IPS-18c (cell line): ENCODE data around the gene BABAM2.
"Not testable (repeated sequence)": the region's sequence is repeated elsewhere in the genome, so short reads cannot be mapped to it uniquely, and the experiment has no call there.

Experiments
- H3K4me3 ChIP-seq: 2 replicates; pipeline ENCODE4 v1.7.0; 2013; ENCODE audit warnings: low read depth, mild to moderate bottlenecking, low read length, moderate library complexity; ENCODE audit not compliant: insufficient read depth
- H3K9me3 ChIP-seq: one replicate; pipeline ENCODE4 v1.6.1; 2013; ENCODE audit warnings: mild to moderate bottlenecking, low read length, moderate library complexity; ENCODE audit not compliant: control insufficient read depth, insufficient read depth

Gene BABAM2

GRCh38 chr2:28021898-28022297 is 131.4 kb downstream of the BABAM2 start:
- H3K9me3 ChIP-seq = no peaks in the 10 kb centered on the region
- no peak overlapping the region for H3K4me3 ChIP-seq

GRCh38 chr2:28025123-28025522 is 134.6 kb downstream of the BABAM2 start:
- H3K9me3 ChIP-seq = no peaks in the 10 kb centered on the region
- H3K4me3 ChIP-seq = no peak overlapping the region

GRCh38 chr2:28026230-28026629 is 135.7 kb downstream of the BABAM2 start:
- not testable (repeated sequence) for H3K4me3 ChIP-seq, H3K9me3 ChIP-seq

GRCh38 chr2:28028025-28028424 is 137.5 kb downstream of the BABAM2 start:
- H3K4me3 ChIP-seq = no peak overlapping the region
- no peaks in the 10 kb centered on the region for H3K9me3 ChIP-seq

GRCh38 chr2:28030600-28030999 is 140.1 kb downstream of the BABAM2 start:
- no peaks in the 10 kb centered on the region for H3K9me3 ChIP-seq
- no peak overlapping the region for H3K4me3 ChIP-seq

GRCh38 chr2:28032816-28033215 is 142.3 kb downstream of the BABAM2 start:
- Histone ChIP-seq H3K9me3 (no peaks in the 10 kb centered on the region), H3K4me3 (no peak overlapping the region)

GRCh38 chr2:28034696-28035095 is 144.2 kb downstream of the BABAM2 start:
- H3K9me3 ChIP-seq = no peaks in the 10 kb centered on the region
- H3K4me3 ChIP-seq = no peak overlapping the region

GRCh38 chr2:28035163-28035690 is 144.7 kb downstream of the BABAM2 start:
- no peak overlapping the region for H3K4me3 ChIP-seq
- no peaks in the 10 kb centered on the region for H3K9me3 ChIP-seq

- H3K4me3 ChIP-seq = no peak overlapping the region
- H3K9me3 ChIP-seq = no peaks in the 10 kb centered on the region
These were observed 145.3 kb downstream of the BABAM2 start for GRCh38 chr2:28035816-28036215.

- Histone ChIP-seq H3K4me3 (no peak overlapping the region), H3K9me3 (no peaks in the 10 kb centered on the region)
These were observed 145.8 kb downstream of the BABAM2 start for GRCh38 chr2:28036307-28036706.

GRCh38 chr2:28038722-28039121 is 148.2 kb downstream of the BABAM2 start:
- Histone ChIP-seq H3K4me3 (no peak overlapping the region), H3K9me3 (no peaks in the 10 kb centered on the region)

GRCh38 chr2:28045676-28046351 is 155.3 kb downstream of the BABAM2 start:
- Histone ChIP-seq H3K9me3 (no peaks in the 10 kb centered on the region), H3K4me3 (no peak overlapping the region)

- Histone ChIP-seq H3K9me3 (no peaks in the 10 kb centered on the region), H3K4me3 (no peak overlapping the region)
These were observed 156.4 kb downstream of the BABAM2 start for GRCh38 chr2:28046921-28047320.

- Histone ChIP-seq H3K9me3 (no peaks in the 10 kb centered on the region), H3K4me3 (no peak overlapping the region)
These were observed 157.2 kb downstream of the BABAM2 start for GRCh38 chr2:28047681-28048080.

- no peak overlapping the region for H3K4me3 ChIP-seq
- H3K9me3 ChIP-seq = no peaks in the 10 kb centered on the region
These were observed 157.8 kb downstream of the BABAM2 start for GRCh38 chr2:28048341-28048740.

GRCh38 chr2:28049416-28049815 is 158.9 kb downstream of the BABAM2 start:
- Histone ChIP-seq H3K9me3 (no peaks in the 10 kb centered on the region), H3K4me3 (no peak overlapping the region)

- H3K9me3 ChIP-seq = no peaks in the 10 kb centered on the region
- H3K4me3 ChIP-seq = no peak overlapping the region
These were observed 159.4 kb downstream of the BABAM2 start for GRCh38 chr2:28049899-28050298.

GRCh38 chr2:28052691-28053090 is 162.2 kb downstream of the BABAM2 start:
- Histone ChIP-seq H3K9me3 (no peaks in the 10 kb centered on the region), H3K4me3 (no peak overlapping the region)

GRCh38 chr2:28053597-28053996 is 163.1 kb downstream of the BABAM2 start:
- Histone ChIP-seq H3K9me3 (no peaks in the 10 kb centered on the region), H3K4me3 (no peak overlapping the region)
